Thyroid gland (tissue), 4 donors: ENCODE results near the gene ACTR5.

Experiments
- POLR2A ChIP-seq, 2 donors: fragments of 450-650 bp; IDR thresholded peaks; one replicate each; pipeline ENCODE4 v1.6.1; 2017; ENCODE audit warnings: antibody characterized with exemption in 2 of 2, mild to moderate bottlenecking in 2 of 2, moderate library complexity in 1 of 2
- TF ChIP-seq, protein P1 (sequence below), 6 experiments: fragments of 200-600 bp in 3 of 6; fragments of 450-650 bp in 3 of 6; sonication (generic) in 3 of 6; IDR thresholded peaks; one replicate each; pipeline ENCODE4 v1.5.1; 2016 to 2019; ENCODE audit warnings: antibody characterized with exemption in 6 of 6, mild to moderate bottlenecking in 2 of 6, inconsistent platforms in 1 of 6, moderate library complexity in 1 of 6

- TF ChIP-seq, protein P1, sequence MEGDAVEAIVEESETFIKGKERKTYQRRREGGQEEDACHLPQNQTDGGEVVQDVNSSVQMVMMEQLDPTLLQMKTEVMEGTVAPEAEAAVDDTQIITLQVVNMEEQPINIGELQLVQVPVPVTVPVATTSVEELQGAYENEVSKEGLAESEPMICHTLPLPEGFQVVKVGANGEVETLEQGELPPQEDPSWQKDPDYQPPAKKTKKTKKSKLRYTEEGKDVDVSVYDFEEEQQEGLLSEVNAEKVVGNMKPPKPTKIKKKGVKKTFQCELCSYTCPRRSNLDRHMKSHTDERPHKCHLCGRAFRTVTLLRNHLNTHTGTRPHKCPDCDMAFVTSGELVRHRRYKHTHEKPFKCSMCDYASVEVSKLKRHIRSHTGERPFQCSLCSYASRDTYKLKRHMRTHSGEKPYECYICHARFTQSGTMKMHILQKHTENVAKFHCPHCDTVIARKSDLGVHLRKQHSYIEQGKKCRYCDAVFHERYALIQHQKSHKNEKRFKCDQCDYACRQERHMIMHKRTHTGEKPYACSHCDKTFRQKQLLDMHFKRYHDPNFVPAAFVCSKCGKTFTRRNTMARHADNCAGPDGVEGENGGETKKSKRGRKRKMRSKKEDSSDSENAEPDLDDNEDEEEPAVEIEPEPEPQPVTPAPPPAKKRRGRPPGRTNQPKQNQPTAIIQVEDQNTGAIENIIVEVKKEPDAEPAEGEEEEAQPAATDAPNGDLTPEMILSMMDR (IDR thresholded peaks at IDR 0.05): no peak
- TF ChIP-seq POLR2A (IDR thresholded peaks at IDR 0.05): no peak
These were observed 17.9 kb upstream of the ACTR5 start for GRCh38 chr20:38730167-38730988.
